Caki2 (cell line): Measurements from ENCODE around the gene MYBPHL. TPM values are rescaled to one million over a fixed set of nuclear protein-coding genes. Genes with fewer than 3 reads are reported as not detected.

Source experiments
- DNase-seq: peaks from one replicate; pipeline ENCODE4 v3.0.0-alpha.2; 2015; ENCODE audit warnings: low read depth
- in situ Hi-C: cut with HindIII; loops from 2 replicates; pipeline ENCODE4 v1.10.0; 2016; ENCODE audit warnings: low sequenced_read_pairs, low pct_unique_long_range_greater_than_20kb, mixed read lengths
- total RNA-seq: library from RNA; depleted of rRNA; stranded (reverse); fragments of >200 nt; shearing (Covaris generic); gene quantifications from 2 replicates; pipeline ENCODE4 v1.2.3, GENCODE V29; 2014; ENCODE audit warnings: low replicate concordance; rRNA removed

Gene MYBPHL
- total RNA-seq, 1 experiment from 2014 or later: not detected

GRCh38 chr1:109248797-109249629 lies 57.8 kb downstream of the MYBPHL start, which contains the start of gene CELSR2:
Gene CELSR2 (plus strand): TSS chr1:109249539. CDS start chr1:109250080, 541 bp downstream.
- peak; percentile 46 for DNase-seq
- in situ Hi-C loops: no loop called here

DNA sequence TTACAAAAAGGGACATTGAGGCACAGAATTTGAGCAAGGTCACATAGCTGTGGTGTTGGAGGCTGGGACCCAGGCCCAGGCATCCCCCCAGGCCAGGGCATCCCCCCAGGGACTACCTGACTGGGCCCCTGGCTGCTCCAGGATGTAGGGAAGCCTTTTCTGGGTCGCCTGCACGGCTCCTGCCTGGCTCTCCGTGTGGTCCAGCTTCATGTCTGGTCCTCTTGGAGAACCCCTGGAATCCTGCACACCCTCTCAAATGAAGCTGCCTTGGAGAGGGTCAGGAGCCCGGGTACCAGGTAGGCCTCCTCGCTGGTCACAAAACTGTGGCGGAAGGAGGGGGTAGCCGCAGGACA lies 58.4 kb downstream of the MYBPHL start:
- in situ Hi-C loops: no loop called here

GRCh38 chr1:109247401-109248365 lies 59.1 kb downstream of the MYBPHL start:
- no peak for DNase-seq
- in situ Hi-C loops: no loop called here

More for the DNA sequence above, 58.4 kb downstream of the MYBPHL start:
- no peak for DNase-seq

- no peak for DNase-seq
- in situ Hi-C loops: no loop called here
Measured at GRCh38 chr1:109246141-109246551, 60.7 kb downstream of the MYBPHL start.

DNA sequence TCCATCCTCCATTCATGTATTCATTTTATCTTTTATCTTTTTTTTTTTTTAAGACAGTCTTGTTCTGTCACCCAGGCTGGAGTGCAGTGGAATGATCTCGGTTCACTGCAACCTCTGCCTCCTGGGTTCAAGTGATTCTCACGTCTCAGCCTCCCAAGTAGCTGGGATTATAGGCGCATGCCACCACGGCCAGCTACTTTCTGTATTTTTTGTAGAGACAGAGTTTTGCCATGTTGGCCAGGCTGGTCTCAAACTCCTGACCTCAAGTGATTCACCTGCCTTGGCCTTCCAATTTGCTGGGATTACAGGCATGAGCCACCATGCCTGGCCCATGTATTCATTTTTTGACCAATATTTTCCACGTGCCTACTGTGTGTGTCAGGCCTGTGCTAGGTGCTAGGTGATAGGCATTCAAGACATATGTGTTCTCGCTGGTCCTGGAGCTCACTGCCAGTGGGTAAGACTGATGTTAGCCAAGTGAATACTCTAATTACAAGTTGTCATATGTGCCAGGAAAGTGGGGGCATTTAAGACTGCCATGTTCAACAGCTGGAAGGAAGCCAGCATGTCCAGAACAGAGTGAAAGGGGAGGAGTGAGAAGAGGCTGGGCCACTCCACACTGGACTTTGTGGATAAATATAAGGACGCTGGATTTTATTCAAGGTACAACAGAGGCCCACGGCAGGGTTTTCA lies 62.8 kb downstream of the MYBPHL start:
- DNase-seq: no peak
- in situ Hi-C loops: no loop called here

DNA sequence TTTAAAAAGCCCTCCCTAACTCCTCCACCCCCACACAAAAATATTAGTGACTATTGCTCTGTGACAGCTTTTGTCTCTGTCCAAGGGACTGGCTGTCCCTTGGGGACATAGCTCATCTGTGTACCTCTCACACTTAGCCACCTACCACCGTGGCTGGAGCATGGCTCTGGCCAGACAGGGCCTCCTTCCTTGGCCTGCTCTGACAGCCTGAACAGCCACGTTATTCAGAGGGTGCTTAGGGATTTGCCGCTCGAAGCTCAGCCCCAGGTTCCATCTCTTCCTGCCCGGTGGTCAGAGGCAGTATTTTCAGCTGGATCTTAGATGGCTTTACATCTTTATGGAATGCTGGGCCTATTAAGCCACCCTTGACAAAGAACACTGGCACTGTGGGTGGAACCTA lies 63.6 kb downstream of the MYBPHL start:
- no peak for DNase-seq
- in situ Hi-C loops: no loop called here

DNA sequence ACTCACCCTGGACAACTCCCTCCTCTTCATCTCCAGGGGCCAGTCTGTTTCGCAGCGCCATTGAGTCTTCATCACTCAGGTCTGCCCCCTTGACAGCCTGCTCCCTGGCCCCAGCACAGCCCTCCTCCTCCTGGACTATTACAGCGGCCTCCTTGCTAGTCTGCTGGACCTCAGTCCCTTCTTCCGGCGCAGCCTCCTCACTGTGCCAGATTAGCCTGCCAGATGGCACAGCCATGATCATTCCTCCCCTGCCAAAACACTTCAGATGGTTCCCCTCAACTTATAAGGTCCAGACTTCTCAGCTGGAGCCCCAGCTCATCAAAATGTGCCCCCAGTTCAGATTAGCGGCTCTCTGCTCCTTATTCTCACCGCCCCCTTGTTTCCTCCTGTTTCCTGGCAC lies 64.4 kb downstream of the MYBPHL start:
- DNase-seq: no peak
- in situ Hi-C loops: no loop called here

Other genes starting within 250 kb of the MYBPHL start
- 8.9 and 11.9 TPM in 2 replicates for gene TAF13, start 231.0 kb downstream of the MYBPHL start, total RNA-seq
- gene TMEM167B, start 216.2 kb downstream of the MYBPHL start, total RNA-seq: 12.9 and 15.1 TPM in 2 replicates
- 0.88 and 1.7 TPM in 2 replicates for gene ELAPOR1, start 192.9 kb downstream of the MYBPHL start, total RNA-seq
- 133 and 154 TPM in 2 replicates for gene SARS1, start 93.1 kb downstream of the MYBPHL start, total RNA-seq
- 4.6 and 4.8 TPM in 2 replicates for gene CELSR2, start 57.5 kb downstream of the MYBPHL start, total RNA-seq
- 21.8 and 27.6 TPM in 2 replicates for gene PSRC1, start 23.9 kb downstream of the MYBPHL start, total RNA-seq
- 9.5 and 11.0 TPM in 2 replicates for gene SORT1, start 90.9 kb upstream of the MYBPHL start, total RNA-seq
- gene PSMA5, start 119.4 kb upstream of the MYBPHL start, total RNA-seq: 106 and 108 TPM in 2 replicates
- not detected in 2 replicates for gene SYPL2, start 159.5 kb upstream of the MYBPHL start, total RNA-seq
- 1.5 and 2.8 TPM in 2 replicates for gene ATXN7L2, start 176.9 kb upstream of the MYBPHL start, total RNA-seq
- 0.32 and 1.9 TPM in 2 replicates for gene CYB561D1, start 187.1 kb upstream of the MYBPHL start, total RNA-seq
- gene AMIGO1, start 202.7 kb upstream of the MYBPHL start, total RNA-seq: 0.51 and 3.4 TPM in 2 replicates
- not detected in 2 replicates for gene GPR61, start 232.9 kb upstream of the MYBPHL start, total RNA-seq
- gene GNAI3, start 241.6 kb upstream of the MYBPHL start, total RNA-seq: 5.0 and 6.7 TPM in 2 replicates